UCSD-AML1 (cell line): ENCODE measurements around the gene EXOC8.

Experiments
- DNase-seq: peaks from one replicate; lab custom pipeline; 2025; ENCODE audit not compliant: unreplicated experiment; lab: John Stamatoyannopoulos, UW

EXOC8 gene

GRCh38 chr1:231337472-231338269 is at the start of gene EXOC8:
TSS of gene EXOC8 (minus strand) at chr1:231337852. CDS start at chr1:231337745, 107 bp downstream.
- peak; percentile 99 for DNase-seq

GRCh38 chr1:231386466-231386865 is 48.8 kb upstream of the EXOC8 start:
- no peak for DNase-seq

GRCh38 chr1:231385416-231385748 is 47.7 kb upstream of the EXOC8 start:
- DNase-seq, result no peak

GRCh38 chr1:231384696-231385415 is 47.2 kb upstream of the EXOC8 start:
- no peak for DNase-seq

GRCh38 chr1:231383159-231383860 is 45.7 kb upstream of the EXOC8 start:
- DNase-seq, result no peak

GRCh38 chr1:231382426-231382825 is 44.8 kb upstream of the EXOC8 start:
- DNase-seq, result no peak

- no peak for DNase-seq
Measured at GRCh38 chr1:231381729-231382128, 44.1 kb upstream of the EXOC8 start.

GRCh38 chr1:231376875-231377549 is 39.4 kb upstream of the EXOC8 start:
- peak; percentile 34 for DNase-seq

GRCh38 chr1:231376101-231376500 is 38.4 kb upstream of the EXOC8 start:
- no peak for DNase-seq

GRCh38 chr1:231374394-231374793 is 36.7 kb upstream of the EXOC8 start:
- DNase-seq, result no peak

GRCh38 chr1:231372501-231372900 is 34.8 kb upstream of the EXOC8 start:
- DNase-seq, result no peak

GRCh38 chr1:231369282-231369681 is 31.6 kb upstream of the EXOC8 start:
- no peak for DNase-seq

GRCh38 chr1:231364192-231364591 is 26.5 kb upstream of the EXOC8 start:
- no peak for DNase-seq

- no peak for DNase-seq
Measured at GRCh38 chr1:231363624-231364023, 26.0 kb upstream of the EXOC8 start.

GRCh38 chr1:231362325-231362724 is 24.7 kb upstream of the EXOC8 start:
- DNase-seq, result no peak

GRCh38 chr1:231359113-231359512 is 21.5 kb upstream of the EXOC8 start:
- DNase-seq, result no peak

- no peak for DNase-seq
Measured at GRCh38 chr1:231357831-231358354, 20.2 kb upstream of the EXOC8 start.

GRCh38 chr1:231357187-231357772 is 19.6 kb upstream of the EXOC8 start:
- no peak for DNase-seq

GRCh38 chr1:231355171-231355570 is 17.5 kb upstream of the EXOC8 start:
- no peak for DNase-seq

- no peak for DNase-seq
Measured at GRCh38 chr1:231354330-231355020, 16.8 kb upstream of the EXOC8 start.
